ENCODE measurements around the gene TBCCD1. TPM values are rescaled to one million over a fixed set of nuclear protein-coding genes. Genes with fewer than 3 reads are reported as not detected.

The TBCCD1 gene
- total and polyA plus RNA-seq, 2 of the 8 experiments (the other 6 are each of a cell fraction or from before 2014, with no cell fraction given) = 11.3 to 13.9 TPM

- no peak for TF ChIP-seq SUZ12 (IDR thresholded peaks at IDR 0.05; ENCODE audit: low read length)
- peak; percentile 75; the same call in 1 of the 2 replicates for TF ChIP-seq EGR1 (IDR thresholded peaks at IDR 0.05; ENCODE audit: borderline replicate concordance, low read depth, low read length)
- peak; percentile 91 for TF ChIP-seq NRF1 (IDR thresholded peaks at IDR 0.05; ENCODE audit: low read depth, low read length)
- no peak for TF ChIP-seq SAP30 (IDR thresholded peaks at IDR 0.05; ENCODE audit: insufficient read depth, insufficient replicate concordance, low read length)
- no peak; the same call in 1 of the 2 replicates for TF ChIP-seq JUND (IDR thresholded peaks at IDR 0.05; ENCODE audit: low read length)
- peak; percentile 87 for TF ChIP-seq CREB1 (IDR thresholded peaks at IDR 0.05)
- TF ChIP-seq SP1 (IDR thresholded peaks at IDR 0.05; ENCODE audit: low read depth, low read length) = no peak
- TF ChIP-seq CBX5 (IDR thresholded peaks at IDR 0.05; ENCODE audit: low read depth, low read length) = no peak
- peak; percentile 88 for TF ChIP-seq ASH2L (IDR thresholded peaks at IDR 0.05; ENCODE audit: low read length)
- TF ChIP-seq ATF3 (IDR thresholded peaks at IDR 0.05; ENCODE audit: insufficient read depth, low read depth, low read length) = no peak
- TF ChIP-seq HDAC2 (IDR thresholded peaks at IDR 0.05; ENCODE audit: borderline replicate concordance in 1 of 2, low read depth in 2 of 2, low read length in 2 of 2) = peak in 1 of 2 experiments; percentile 77; a peak in 1 of 4 replicates
- peak in 1 of 2 experiments; percentile 67; a peak in 1 of 3 replicates for TF ChIP-seq EP300 (IDR thresholded peaks at IDR 0.05; ENCODE audit: borderline replicate concordance in 1 of 2, low read depth in 2 of 2, low read length in 2 of 2)
- TF ChIP-seq CHD1 (IDR thresholded peaks at IDR 0.05; ENCODE audit: low read depth, low read length) = no peak
- peak; percentile 89 for TF ChIP-seq POLR2AphosphoS5 (IDR thresholded peaks at IDR 0.05; ENCODE audit: low read depth, low read length)
- TF ChIP-seq MAX (IDR thresholded peaks at IDR 0.05) = peak; percentile 39
- TF ChIP-seq KDM1A (IDR thresholded peaks at IDR 0.05; ENCODE audit: borderline replicate concordance, low read length) = no peak
- no peak for TF ChIP-seq ATF2 (IDR thresholded peaks at IDR 0.05; ENCODE audit: low read length)
- no peak; a peak in 1 of 4 replicates for TF ChIP-seq SIN3A (conservative IDR thresholded peaks at IDR 0.05 in 1 of 2, IDR thresholded peaks at IDR 0.05 in 1 of 2; ENCODE audit: low read depth in 1 of 2, low read length in 2 of 2)
- TF ChIP-seq CTBP2 (IDR thresholded peaks at IDR 0.05; ENCODE audit: borderline replicate concordance, insufficient read depth, insufficient read length, low read length) = no peak
- TF ChIP-seq CBX8 (IDR thresholded peaks at IDR 0.05; ENCODE audit: borderline replicate concordance, low read depth, low read length) = no peak
These were observed at the start of gene TBCCD1 (continued) for GRCh38 chr3:186567072-186567921.
